GM18505 (cell line): ENCODE measurements around the gene CDO1.
A peak's percentile ranks its signal among the peaks of the same experiment; 100 is the strongest.

ENCODE experiments used
- ATAC-seq: cut with Tn5 transposase; IDR thresholded peaks from one replicate; pipeline ENCODE4 v1.9.1; 2021; ENCODE audit not compliant: unreplicated experiment
- POLR2A ChIP-seq: IDR thresholded peaks from 4 replicates; pipeline ENCODE4 v1.6.1; 2011; ENCODE audit warnings: borderline replicate concordance; ENCODE audit not compliant: insufficient read depth, insufficient read length; ENCODE audit errors: extremely low read depth

CDO1 gene

DNA sequence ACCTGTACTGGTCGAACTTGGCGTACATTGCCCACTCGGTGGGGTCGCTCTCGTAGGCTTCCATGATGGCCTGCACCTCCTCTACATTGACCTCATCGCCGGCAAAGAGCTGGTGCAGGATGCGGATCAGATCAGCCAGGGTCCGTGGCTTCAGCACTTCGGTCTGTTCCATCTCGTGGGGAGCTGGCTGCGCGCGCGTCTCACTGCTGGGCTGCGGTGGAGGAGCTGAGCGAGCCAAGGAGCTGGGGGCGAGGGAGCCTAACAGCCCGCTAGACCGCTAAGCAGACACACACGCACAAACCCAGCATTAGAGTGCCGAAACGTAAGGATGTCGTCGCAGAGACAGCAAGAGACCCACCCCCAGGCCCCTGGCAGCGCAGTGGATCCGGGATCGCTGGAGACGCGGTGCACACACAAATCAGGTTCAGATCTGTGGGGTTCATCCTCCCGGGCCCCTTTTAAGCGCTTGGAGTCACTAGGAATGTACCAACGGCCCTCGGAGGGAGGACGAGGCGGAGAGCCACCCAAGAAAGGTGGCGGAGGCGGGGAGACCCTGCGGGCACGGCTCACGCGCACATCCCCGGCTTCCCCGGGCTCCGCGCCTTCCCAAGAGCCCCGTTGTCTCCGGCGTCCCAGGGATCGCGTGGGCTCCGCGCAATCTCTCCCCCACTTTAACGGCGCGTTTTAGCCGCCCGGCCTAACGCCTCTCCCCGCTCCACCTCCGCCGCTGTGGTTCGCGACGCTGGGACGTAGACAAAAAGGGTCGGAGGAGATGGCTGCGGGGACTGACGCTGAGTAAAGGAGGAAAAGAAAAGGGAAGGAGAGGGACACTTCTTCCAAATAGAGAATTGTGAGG, at the start of gene CDO1:
TSS of gene CDO1 (minus strand) at position 434 of the 856 bp plus-strand sequence. CDS start at position 172, 262 bp downstream.
- no peak for TF ChIP-seq POLR2A
- ATAC-seq = peak; percentile 61

DNA sequence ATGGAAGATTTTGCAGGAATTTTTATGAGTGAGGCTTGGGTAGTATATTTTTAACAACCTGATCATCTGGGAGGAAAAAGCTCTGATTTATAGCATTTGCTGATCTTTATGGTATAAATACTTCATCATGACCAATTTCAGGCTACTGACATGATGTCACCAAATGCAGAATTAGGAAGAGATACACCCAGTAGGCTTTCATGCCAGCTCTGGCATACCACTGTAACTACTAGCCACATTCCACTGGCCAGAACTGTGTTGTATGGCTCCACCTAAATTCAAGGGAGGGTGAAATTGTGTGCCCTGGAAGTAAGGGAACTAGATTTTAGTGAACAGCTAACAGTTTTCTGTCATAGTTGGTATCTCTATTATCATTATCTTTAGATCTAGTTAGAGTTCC, 42.9 kb upstream of the CDO1 start:
- no peak for ATAC-seq
- no peak for TF ChIP-seq POLR2A

DNA sequence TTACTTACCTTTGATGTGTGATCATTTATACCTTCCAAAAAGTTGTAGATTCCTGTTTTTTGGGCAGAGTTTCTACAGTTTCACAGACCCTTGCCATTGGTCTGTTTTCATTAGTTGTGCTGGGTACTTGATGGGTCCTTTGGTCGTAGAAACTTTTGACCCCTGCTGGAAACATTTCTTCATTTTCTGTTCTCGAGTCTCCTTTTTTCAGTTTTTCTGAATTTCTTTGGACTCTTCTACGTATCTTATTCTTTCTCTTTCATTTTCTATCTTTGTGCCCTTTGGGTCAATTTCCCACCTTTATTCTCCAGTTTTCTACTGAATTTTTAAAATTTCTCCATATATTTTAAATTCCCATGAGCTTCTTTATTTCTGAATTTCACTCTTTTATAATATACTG, 41.9 kb upstream of the CDO1 start:
- no peak for ATAC-seq
- TF ChIP-seq POLR2A = no peak

DNA sequence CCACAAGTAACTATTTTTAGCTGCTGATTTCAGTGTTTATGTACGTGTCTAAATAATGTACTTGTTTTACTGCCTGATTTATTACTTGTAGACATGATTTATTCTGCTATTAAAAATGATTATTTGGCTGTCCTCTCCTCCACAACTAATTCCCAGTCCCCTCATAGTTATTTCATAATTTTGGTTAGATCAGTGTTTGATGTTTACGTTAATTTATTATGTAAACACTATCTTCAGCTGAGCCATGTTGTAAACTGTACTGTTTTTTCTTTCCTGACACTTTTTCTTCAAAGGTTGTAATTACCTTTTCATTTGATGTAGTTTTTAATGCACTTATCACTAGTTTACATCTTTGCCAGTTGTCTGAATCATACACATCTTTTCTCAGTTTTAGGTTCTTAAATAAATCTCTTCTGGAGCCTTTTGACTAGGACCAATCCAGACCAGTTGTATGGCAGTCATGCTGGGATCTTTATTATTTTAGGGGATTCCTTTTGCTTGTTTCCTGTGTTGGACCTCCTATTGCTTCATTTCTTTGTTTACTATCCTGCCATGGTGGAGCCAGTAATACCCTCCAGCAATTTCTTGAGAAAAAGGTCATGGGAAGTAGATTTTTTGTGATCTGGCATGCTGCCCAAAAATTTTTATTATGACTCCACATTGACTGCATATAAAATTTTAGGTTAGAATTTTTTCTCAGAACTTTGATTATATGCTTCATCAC, 41.3 kb upstream of the CDO1 start:
- TF ChIP-seq POLR2A = no peak
- ATAC-seq = no peak

DNA sequence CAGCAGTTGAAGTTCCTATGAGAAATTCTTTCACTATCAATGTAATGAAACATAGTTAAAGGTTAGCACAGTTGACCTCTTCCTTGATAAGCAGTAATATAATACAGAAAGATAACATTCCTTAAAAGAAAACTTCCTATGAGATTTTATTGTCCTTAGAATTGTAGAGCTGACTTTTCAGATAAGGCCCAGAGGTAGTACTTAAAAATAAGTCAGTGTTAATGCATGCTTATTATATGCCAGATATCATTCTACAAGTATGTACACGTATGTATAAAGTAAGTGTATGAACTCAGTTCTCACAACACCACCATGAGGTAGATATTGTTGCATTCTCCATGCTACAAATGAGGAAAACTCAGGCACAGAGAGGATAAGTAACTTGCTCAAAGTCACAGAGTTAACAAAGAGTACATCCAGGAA, 40.6 kb upstream of the CDO1 start:
- no peak for ATAC-seq
- no peak for TF ChIP-seq POLR2A

DNA sequence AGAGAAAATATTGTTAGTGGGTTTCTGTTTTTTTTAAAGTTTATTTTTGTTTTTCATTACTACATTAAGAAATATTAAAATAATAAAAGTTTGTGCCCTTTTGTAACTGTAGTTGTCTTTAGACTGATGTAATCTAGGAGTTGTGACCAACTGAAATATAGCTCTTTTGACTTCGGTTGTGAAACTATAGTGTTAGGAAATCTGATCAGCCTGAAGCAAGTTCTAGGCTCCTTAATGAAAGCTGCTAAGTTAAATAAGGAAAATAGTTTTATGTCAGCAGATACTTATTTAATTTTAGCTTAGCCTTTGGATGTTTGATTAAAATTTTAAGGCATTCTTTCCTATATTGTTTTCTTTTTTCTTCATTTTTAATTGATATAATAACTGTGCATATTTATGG, 39.5 kb upstream of the CDO1 start:
- no peak for ATAC-seq
- no peak for TF ChIP-seq POLR2A

DNA sequence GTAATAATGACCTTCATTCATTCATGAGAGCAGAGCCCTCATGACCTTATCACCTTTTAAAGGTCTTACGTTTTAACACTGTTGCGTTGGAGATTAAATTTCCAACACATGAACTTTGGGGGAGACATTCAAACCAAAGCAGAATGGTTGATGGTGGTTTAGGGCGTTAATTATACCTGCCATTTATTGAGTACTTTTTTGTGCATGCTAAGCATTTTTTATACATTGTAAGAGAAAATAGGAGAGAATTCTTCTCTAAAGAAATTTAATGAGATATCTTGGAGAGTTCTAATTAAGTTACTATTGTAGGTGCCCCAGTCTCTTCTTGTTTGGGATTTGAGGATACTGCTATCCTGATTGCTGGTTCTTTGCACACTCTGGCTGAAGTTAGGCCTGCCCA, 37.7 kb upstream of the CDO1 start:
- TF ChIP-seq POLR2A = no peak
- no peak for ATAC-seq

DNA sequence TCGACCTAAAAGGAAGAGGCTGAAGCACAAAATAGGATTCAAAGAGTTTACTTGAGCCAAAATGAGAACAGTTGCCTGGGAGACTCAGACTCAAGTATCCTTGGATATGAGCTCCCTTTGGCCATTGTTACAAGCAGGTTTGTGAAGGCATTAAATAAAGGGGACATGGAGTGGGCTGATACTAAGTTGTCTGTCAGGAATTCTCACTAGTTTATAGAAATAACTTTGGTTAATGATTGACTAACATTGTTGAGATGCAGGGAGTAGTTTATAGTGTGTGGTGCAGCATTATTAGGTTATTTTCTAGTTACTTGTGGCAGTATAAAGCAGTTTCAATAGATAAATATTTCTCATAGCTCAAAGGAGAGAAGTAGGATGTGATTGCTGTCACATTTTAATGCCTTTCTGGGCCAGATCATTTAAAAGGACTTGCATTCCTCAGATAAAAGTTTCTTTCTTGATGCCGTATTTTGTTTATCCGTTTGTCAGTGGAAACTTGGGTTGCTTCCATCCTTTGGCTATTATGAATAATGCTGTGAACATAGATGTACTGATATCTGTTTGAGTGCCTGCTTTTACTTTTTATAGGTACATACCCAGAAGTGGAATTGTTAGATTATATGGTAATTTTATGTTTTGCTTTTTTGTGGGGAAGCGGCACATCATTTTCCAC, 34.4 kb upstream of the CDO1 start:
- no peak for TF ChIP-seq POLR2A

DNA sequence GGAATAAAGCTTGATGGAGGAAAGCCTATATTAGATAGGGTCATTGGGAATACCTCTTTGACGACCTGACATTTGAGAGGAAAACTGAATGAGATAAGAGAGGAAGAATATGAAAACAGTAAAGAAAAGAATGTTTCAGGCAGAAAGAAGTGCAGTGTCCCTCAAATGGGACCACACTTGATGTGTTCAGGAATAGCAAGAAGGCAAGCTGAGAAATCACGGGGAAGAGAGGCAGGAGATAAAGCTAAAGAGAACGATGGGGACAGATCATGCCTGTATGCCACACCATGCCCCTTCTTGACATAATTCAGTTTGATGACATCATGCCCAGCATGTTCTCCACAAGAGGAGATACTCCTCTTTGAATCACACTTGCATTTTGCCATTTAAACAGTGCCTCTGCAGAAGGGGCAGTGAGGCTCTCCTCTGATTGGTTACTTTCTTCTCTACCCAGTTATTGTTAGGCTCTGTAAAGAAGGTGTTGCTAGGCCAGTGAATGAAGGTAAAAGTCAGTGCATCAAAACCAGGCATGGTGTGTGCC, 32.9 kb upstream of the CDO1 start:
- TF ChIP-seq POLR2A = no peak
- no peak for ATAC-seq

More for the DNA sequence above, 34.4 kb upstream of the CDO1 start:
- no peak for ATAC-seq

DNA sequence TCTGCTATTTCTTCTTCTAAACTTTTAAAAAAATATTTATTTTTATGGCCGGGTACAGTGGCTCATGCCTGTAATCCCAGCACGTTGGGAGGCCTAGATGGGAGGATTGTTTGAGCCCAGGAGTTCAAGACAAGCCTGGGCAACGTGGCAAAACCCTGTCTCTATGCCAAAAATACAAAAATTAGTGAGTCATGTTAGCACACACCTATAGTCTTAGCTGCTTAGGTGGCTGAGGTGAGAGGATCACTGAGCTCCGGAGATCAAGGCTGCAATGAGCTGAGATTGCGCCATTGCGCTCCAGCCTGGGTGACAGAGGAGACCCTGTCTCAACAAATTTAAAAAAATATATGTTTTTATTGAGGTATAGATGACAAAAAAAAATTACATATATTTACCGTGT, 30.8 kb upstream of the CDO1 start:
- no peak for ATAC-seq
- TF ChIP-seq POLR2A = no peak

DNA sequence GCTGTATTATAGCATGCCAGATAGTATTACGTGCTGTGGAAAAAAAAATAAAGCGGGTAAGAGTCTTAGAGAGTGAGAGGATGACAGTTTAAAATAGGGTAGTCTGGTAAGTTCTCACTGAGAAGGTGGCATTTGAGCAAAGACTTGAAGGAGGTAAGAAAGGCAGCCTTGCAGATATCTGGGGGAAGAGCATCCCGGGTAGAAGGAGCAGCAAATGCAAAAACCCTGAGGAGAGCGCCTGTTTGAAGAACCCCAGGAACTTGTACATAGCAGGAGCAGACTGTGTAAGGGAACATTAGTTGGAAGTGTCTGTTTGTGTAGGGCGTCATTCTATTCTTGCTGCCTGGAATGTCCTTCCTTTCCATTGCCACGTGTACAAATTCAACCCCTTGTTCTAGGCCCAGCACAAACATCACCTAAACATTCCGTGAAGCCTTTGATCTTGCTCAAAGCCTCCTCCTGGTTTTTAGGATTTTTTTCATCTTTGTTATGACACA, 27.9 kb upstream of the CDO1 start:
- TF ChIP-seq POLR2A = no peak
- ATAC-seq = no peak

DNA sequence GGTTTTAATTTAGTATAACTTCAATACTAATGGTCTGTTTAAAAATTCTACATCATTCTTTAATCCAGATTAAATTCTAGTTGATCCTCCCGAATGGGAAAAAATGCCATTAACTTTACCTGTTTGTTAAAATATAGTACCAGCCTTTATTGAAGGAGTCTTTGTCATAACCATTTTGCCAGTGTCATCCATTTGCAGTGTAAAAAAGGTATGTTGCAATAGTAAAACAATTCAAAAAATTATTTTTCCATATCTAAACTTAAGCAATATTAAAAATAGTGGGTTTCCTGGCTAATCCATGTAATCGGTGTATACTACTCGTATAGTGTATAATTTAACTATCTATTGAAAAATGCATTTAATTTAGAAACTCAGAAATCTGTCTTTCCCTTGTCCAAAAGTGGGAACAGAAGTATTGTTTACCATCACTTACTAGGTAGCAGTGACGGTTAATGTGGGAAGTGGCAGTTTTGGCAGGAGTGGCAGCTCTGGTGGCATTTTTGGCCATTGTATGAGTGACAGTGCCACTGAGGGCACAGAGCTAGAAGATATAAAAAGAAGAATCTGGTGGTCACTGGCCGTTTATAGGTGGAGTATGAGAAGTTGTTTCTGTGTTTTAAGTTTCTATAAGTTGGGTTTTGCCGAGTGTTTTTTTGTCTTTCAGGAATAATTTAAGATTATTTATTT, 27.1 kb upstream of the CDO1 start:
- ATAC-seq = no peak
- TF ChIP-seq POLR2A = no peak
